Bronchus fibroblast of lung (primary cell): ENCODE measurements around the gene NUTM2F. TPM values are rescaled to one million over a fixed set of nuclear protein-coding genes. Genes with fewer than 3 reads are reported as not detected.

ENCODE experiments used
- total RNA-seq: library from RNA; depleted of rRNA; stranded (reverse); fragments of >200 nt; gene quantifications from 2 replicates; pipeline ENCODE4 v1.2.3, GENCODE V29; 2015

The NUTM2F gene
- not detected in 2 replicates for total RNA-seq

GRCh38 chr9:94328544-94328943, at the start of gene NUTM2F:
Gene NUTM2F (minus strand): TSS chr9:94328644. CDS start chr9:94328623, 21 bp downstream.

Other genes with a start within 250 kb of the NUTM2F start
- gene PTPDC1, start 244.2 kb downstream of the NUTM2F start, total RNA-seq: 4.8 and 5.2 TPM in 2 replicates
- gene ZNF169, start 69.3 kb downstream of the NUTM2F start, total RNA-seq: 1.2 TPM in 2 replicates
- gene PCAT7, start 226.4 kb upstream of the NUTM2F start, total RNA-seq: not detected in 2 replicates